A375 (cell line): Measurements from ENCODE around the gene CRYBG1. TPM values are rescaled to one million over a fixed set of nuclear protein-coding genes. Genes with fewer than 3 reads are reported as not detected.

ENCODE experiments used
- small RNA-seq: library from RNA; depleted of rRNA; stranded (forward); fragments of <200 nt; gene quantifications from one replicate; pipeline ENCODE3, GENCODE V24; 2014
- total RNA-seq: library from RNA; depleted of rRNA; stranded (reverse); fragments of >200 nt; shearing (Covaris generic); gene quantifications from 2 replicates; pipeline ENCODE4 v1.2.3, GENCODE V29; 2014; rRNA removed

The CRYBG1 gene, protein sequence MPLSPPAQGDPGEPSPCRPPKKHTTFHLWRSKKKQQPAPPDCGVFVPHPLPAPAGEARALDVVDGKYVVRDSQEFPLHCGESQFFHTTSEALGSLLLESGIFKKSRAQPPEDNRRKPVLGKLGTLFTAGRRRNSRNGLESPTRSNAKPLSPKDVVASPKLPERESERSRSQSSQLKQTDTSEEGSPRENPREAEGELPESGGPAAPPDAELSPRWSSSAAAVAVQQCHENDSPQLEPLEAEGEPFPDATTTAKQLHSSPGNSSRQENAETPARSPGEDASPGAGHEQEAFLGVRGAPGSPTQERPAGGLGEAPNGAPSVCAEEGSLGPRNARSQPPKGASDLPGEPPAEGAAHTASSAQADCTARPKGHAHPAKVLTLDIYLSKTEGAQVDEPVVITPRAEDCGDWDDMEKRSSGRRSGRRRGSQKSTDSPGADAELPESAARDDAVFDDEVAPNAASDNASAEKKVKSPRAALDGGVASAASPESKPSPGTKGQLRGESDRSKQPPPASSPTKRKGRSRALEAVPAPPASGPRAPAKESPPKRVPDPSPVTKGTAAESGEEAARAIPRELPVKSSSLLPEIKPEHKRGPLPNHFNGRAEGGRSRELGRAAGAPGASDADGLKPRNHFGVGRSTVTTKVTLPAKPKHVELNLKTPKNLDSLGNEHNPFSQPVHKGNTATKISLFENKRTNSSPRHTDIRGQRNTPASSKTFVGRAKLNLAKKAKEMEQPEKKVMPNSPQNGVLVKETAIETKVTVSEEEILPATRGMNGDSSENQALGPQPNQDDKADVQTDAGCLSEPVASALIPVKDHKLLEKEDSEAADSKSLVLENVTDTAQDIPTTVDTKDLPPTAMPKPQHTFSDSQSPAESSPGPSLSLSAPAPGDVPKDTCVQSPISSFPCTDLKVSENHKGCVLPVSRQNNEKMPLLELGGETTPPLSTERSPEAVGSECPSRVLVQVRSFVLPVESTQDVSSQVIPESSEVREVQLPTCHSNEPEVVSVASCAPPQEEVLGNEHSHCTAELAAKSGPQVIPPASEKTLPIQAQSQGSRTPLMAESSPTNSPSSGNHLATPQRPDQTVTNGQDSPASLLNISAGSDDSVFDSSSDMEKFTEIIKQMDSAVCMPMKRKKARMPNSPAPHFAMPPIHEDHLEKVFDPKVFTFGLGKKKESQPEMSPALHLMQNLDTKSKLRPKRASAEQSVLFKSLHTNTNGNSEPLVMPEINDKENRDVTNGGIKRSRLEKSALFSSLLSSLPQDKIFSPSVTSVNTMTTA (N-terminal part only)
- total RNA-seq: 16.7 and 18.0 TPM in 2 replicates

DNA sequence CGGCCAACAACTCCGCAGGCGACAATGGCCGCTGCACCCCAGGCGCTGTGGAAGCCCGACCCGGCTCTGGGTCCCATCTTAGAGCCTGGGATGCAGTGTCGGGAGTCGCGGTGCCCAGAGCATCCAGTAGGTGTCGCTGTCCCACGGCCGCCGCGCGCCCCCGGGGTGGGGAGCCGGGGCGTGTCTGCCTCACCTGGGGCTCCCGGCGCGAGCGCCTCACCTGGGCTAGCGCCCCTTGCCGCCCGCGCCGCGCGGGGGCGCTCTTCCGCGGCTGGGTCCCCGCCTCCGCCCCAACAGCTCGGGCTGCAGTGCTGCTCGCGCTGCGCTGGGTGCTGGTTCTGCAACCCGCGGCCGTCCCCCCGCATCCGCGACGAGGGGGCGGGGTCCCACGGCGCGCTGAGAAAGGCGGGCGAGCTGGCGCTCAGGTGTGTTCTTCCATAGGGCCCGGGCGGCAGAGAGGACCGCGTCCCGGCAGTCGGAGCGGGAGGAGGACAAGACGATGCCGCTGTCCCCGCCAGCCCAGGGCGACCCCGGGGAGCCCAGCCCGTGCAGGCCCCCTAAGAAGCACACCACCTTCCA lies at the start of gene CRYBG1:
CRYBG1 (plus strand) TSS at position 308 of the 579 bp plus-strand sequence; CDS start at position 500, 192 bp downstream.

DNA sequence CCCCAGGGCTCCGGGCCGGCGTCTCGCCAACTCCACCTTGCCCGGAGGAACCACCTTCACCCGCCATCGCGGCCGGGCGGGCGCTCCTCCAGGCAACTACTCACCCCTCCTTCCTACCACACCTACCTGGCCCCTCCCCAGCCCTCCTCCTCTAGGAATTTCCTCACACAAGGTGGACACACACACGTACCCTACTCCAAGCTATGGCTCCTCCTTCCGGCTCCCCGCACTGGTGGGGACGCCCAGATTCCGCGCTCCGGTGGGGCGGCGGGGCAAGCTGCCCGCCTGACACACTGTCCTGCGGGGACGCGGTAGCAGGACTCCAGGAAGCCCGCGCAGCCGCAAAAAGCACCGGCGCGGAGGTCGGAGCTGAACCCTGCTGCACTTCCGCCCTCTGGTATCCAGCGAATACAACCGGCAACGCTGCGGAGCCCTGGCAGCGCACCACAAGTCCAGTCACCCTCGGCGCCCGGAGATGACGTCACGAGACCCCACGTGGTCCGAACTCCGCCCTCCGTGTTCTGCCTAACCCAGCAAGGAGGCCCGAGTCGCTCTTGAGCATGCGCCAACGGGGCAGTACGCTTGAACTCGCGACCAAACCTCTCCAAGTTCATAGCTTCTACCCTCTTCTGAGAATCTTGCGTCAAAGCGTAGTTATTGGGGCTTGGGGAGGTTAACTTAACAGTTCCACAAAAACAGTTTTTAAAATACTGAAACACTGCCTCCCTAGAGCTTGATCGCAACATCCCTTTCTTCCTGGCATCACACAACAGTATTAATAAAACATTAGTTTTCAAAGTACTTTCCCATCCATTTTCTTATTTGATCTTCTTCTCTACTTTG lies 35.0 kb upstream of the CRYBG1 start, which contains the start of gene ATG5:
ATG5 (minus strand) TSS at position 425 of the 843 bp plus-strand sequence. CDS start 9,552 bp downstream, outside the sequence.

Small RNA genes within 50 kb of the gene (small RNA-seq; reads per million reads assigned to genes)
- gene RF00019 (not detected), gene RNA5SP211 (0.42 reads per million, percentile 10 among the genes with 10 or more reads in this experiment), gene RNU6-527P (not detected)

Other genes starting within 250 kb of the CRYBG1 start
- gene ATG5, start 35.0 kb upstream of the CRYBG1 start, total RNA-seq: 18.4 and 20.3 TPM in 2 replicates